Kasumi-1 (cell line): ENCODE data around the gene MAOA.
"Not testable (repeated sequence)": the region's sequence is repeated elsewhere in the genome, so short reads cannot be mapped to it uniquely, and the experiment has no call there.

Experiments used
- DNase-seq, 2 experiments: peaks; one replicate each; lab custom pipeline; 2025; lab: John Stamatoyannopoulos, UW

MAOA gene

GRCh38 chrX:43718081-43718480, 62.0 kb downstream of the MAOA start:
- no peak for DNase-seq

GRCh38 chrX:43718546-43718945, 62.4 kb downstream of the MAOA start:
- no peak for DNase-seq

DNA sequence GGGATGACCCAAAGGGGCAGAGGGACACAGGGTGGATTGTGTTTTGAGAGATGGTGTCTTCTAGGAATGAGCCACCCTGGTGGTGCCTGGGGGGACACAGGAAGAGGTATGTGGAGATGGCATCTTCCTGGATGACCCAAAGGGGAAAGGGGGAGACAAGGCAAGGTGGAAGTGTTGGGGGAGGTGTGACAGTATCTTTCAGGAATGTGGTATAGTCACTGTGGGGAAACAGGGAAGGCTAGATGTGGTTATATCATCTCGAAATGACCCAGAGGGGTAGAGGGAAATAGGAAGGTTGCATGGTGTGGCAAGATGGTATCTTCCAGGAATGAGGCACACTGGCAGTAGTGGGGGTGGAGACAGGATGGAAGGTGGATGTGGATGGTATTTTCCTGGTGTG, 62.9 kb downstream of the MAOA start:
- no peak for DNase-seq

- no peak for DNase-seq
These were observed 64.0 kb downstream of the MAOA start for GRCh38 chrX:43720082-43720481.

DNA sequence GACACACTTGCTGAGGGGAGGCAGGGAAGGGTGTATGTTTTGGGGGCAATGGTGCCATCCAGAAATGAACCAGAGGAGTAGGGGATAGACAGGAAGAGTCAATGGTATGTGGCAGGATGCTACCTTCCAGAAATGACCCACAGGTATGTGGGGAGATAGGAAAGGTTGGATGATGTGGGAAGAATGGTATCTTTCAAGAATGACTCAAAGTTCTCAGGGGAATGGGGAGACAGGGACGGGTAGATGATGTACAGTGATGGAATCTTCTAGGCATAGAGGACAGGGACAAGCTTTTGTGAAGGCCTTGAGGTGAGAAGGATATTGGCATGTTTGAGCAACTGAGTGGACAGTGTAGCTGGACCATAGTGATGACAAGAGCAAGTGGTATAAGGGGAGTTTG, 64.9 kb downstream of the MAOA start:
- DNase-seq, result no peak

DNA sequence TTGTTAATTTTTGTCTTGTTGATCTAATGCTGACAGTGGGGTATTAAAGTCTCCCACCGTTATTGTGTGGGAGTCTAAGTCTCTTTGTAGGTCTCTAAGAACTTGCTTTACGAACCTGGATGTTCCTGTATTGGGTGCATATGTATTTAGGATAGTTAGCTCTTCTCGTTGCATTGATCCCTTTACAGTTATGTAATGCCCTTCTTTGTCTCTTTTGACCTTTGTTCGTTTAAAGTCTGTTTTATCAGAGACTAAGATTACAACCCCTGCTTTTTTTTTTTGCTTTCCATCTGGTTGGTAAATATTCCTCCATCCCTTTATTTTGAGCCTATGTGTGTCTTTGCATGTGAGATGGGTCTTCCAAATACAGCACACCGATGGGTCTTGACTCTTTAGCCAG, 69.1 kb downstream of the MAOA start:
- not testable (repeated sequence) for DNase-seq

GRCh38 chrX:43727254-43727653, 71.2 kb downstream of the MAOA start:
- not testable (repeated sequence) for DNase-seq

- DNase-seq, result no peak
These were observed 71.9 kb downstream of the MAOA start for GRCh38 chrX:43728002-43728401.

- DNase-seq, result no peak
These were observed 72.9 kb downstream of the MAOA start for GRCh38 chrX:43728966-43729365.

- no peak for DNase-seq
These were observed 75.0 kb downstream of the MAOA start for GRCh38 chrX:43731086-43731485.

- DNase-seq, result no peak
These were observed 77.6 kb downstream of the MAOA start for GRCh38 chrX:43733699-43734098.

DNA sequence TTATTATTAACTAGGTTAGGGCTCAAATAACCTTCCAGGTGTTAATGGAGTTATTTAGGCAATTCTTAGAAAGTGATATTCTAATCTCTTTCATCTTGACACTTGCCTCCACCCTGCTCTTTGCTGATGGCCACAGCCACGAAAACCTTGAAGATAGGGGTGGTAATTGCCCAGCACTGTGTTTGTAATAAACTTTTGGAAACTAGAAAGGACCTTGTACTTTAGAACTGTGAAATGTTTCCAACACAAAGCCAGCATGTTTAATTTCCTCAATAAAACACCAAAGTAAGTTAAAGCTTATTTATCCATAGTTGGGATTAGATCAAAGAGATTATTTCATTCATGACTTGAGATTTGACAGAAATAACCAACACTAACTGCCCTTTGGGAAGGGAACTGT, 78.3 kb downstream of the MAOA start:
- no peak for DNase-seq

DNA sequence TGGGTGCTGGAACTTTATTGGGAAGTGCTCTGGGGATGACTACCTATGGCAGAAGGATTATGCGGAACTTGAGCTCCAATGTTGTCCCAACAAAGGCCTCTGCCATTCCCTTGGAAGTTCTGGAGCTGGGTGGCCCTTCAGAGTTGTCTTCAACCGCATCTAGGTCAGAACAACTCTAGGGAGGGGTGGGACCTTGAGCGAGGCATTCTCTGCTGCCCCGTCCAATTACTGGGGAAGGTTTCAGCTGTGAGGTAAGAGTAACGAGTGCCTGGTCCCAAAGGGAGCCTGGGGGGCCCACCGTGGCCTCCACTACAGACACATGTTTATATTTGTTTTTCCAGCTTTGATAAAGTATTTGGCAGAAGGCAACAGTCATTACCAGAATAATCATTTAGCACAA, 79.4 kb downstream of the MAOA start:
- no peak for DNase-seq

- no peak for DNase-seq
These were observed 79.9 kb downstream of the MAOA start for GRCh38 chrX:43735957-43736356.

GRCh38 chrX:43741843-43742573, 85.9 kb downstream of the MAOA start:
- peak; percentile 1 to 14 for DNase-seq

DNA sequence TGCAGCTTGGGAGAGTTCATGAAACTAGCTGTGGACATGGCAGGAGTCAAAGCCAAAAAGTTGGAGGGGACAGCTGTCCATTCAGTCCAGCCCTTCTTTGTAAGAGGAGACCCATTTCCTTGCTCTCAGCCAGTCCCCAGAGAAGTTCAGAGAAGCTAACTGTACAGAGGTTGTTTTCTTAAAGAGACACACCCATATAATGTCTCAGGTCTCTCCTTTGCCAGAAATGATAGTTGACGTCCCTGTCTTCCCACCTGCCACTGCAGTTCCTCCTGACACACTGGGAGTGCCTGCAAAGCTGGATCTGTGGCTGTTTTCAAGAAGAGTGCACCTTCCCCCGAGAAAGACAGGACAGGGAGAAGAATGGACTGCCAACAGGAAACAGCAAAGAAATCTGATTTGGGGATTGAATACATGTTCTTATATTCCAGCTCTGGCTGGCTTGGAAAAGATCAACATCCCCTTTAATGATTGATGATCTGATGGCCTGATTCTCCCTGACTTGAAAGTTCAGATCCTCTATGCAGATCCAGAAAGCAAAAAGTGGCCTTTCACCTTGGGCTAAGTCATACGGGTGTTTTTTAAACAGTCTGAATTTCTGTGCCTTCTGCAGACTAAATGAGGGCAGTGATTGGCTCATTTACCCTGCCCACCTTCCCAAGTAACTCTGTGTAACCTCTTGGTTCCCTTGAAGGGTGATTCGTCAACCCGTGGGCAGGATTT, 87.2 kb downstream of the MAOA start:
- DNase-seq, result no peak

DNA sequence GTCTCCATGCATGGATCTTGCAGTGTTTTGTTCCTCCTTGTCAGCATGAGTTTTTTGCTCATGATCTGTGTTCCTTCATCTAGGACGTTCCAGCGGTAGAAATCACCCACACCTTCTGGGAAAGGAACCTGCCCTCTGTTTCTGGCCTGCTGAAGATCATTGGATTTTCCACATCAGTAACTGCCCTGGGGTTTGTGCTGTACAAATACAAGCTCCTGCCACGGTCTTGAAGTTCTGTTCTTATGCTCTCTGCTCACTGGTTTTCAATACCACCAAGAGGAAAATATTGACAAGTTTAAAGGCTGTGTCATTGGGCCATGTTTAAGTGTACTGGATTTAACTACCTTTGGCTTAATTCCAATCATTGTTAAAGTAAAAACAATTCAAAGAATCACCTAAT, 88.2 kb downstream of the MAOA start:
- no peak for DNase-seq

DNA sequence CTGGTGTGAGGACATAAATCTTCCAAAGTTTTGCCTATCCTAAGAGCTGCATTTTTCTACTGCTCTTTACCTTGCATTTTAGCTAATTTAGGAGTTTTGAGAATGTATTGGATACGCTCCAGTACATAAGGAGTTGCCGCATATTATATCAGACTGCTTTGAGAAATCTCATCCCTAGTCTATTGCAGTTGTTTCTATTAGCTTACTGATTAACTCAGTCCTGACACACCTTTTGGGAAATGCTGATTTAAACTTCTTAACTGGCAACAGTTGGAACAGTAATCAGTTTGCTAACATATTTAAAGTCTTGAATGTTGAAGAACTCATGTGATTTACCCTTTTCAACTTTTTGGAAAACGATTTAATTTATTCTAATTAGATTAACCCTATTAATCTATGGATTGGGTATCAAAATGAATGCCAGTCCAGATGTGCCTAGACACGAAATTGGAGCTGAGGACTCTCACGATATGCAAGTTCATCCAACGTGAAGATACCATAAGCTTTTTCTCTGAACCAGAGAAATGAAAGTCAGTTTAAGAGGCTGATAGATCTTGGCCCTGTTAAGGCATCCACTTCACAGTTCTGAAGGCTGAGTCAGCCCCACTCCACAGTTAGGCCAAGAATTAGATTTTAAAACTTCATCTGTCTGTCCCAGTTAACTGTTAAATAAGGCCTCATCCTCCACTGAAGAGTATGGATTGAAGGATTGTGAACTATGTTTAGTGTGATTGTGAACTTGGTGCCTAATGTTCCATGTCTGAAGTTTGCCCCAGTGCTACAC, 90.0 kb downstream of the MAOA start:
- DNase-seq, result no peak

- no peak for DNase-seq
These were observed 91.4 kb downstream of the MAOA start for GRCh38 chrX:43747476-43747875.

GRCh38 chrX:43750248-43750676, 94.2 kb downstream of the MAOA start:
- DNase-seq, result peak; percentile 55 to 66

- DNase-seq, result no peak
These were observed 97.5 kb downstream of the MAOA start for GRCh38 chrX:43753637-43754036.

DNA sequence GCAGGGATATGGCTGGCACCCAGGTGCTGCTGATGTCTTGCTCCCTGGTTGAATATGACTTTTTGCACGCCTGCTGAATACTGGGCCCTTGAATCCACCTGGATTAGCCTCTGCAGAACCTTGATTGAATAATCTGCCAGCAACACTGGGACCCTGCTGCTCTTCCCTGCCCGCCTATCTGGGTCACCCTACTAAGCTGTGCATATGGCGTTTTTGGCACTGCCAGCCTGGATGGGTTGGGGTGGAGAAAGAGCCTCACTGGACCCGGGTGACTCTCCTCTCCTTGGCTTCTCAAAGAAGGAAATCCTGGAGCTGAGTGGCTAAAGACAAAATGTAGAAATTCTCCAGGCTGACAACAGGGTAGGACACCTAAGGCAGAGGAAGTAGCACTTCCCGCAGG, 100.0 kb downstream of the MAOA start:
- no peak for DNase-seq

DNA sequence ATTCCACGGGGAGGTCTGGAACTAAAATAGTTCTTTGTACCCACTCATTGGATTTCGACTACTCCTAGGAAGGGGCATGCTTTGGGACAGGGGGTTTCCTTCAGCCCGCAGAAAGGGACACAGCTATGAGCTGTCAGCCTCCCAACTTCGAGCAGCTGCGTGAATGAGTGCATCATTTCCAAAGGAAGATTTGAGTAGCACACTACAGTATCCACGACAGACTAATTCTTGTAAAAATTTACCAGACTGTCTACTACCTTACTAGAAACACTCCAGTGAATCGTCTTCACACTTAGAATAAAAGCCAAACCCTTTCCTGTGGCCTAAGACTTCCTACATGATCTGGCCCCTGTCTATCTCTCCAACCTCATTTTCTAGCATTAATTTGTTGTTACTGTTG, 101.9 kb downstream of the MAOA start:
- DNase-seq, result no peak
